Measurements from ENCODE around the gene SRR. TPM values are rescaled to one million over a fixed set of nuclear protein-coding genes. Genes with fewer than 3 reads are reported as not detected.

Gene SRR
- total RNA-seq, 1 experiment from 2014 or later = 7.7 TPM

DNA sequence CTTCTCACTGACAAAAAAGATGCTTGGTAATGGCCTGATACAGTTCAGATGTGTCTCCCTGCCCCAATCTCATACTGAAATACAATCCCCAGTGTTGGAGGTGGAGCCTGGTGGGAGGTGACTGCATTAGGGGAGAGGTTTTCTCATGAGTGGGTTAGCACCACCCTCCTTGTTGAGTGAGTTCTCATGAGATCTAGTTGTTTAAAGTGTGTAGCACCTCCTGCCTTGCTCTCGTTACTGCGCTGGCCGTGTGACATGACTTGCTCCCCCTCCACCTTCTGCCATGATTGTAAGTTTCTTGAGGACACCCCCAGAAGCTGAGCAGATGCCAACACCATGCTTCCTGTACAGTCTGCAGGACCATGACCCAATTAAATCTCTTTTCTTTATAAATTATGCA lies 27.6 kb downstream of the SRR start:
- intact Hi-C loops (cut with micrococcal nuclease) = no loop called here
- no TSS peak for BruUV-seq (replicated peaks)
- ChIA-PET POLR2A (interaction anchor here (0.7 to 2.3 kb wide), 5 partner anchors 16 to 50 kb away, joined by 3 to 12 read pairs (median 3); partner anchors contain the start of genes SMG6 and SRR), CTCF (interaction anchor here (1.4 kb wide), 1 partner anchor 13 kb away, joined by 5 read pairs; no protein-coding TSS in a partner anchor)
- no peak for DNase-seq (ENCODE audit: unreplicated experiment)
- Mint-ChIP-seq H3K27ac (ENCODE audit: low read depth, unreplicated experiment) (no peak overlapping the region), H3K9me3 (ENCODE audit: unreplicated experiment) (no peaks in the 10 kb centered on the region), H3K4me1 (ENCODE audit: insufficient read depth, unreplicated experiment) (peaks cover 8% of the 10 kb centered on the region), H3K27me3 (ENCODE audit: insufficient read depth, unreplicated experiment) (no peaks in the 10 kb centered on the region), H3K4me3 (ENCODE audit: unreplicated experiment) (no peak overlapping the region), H3K36me3 (ENCODE audit: insufficient read depth, unreplicated experiment) (peaks cover 5% of the 10 kb centered on the region)
- TF ChIP-seq, protein P1, sequence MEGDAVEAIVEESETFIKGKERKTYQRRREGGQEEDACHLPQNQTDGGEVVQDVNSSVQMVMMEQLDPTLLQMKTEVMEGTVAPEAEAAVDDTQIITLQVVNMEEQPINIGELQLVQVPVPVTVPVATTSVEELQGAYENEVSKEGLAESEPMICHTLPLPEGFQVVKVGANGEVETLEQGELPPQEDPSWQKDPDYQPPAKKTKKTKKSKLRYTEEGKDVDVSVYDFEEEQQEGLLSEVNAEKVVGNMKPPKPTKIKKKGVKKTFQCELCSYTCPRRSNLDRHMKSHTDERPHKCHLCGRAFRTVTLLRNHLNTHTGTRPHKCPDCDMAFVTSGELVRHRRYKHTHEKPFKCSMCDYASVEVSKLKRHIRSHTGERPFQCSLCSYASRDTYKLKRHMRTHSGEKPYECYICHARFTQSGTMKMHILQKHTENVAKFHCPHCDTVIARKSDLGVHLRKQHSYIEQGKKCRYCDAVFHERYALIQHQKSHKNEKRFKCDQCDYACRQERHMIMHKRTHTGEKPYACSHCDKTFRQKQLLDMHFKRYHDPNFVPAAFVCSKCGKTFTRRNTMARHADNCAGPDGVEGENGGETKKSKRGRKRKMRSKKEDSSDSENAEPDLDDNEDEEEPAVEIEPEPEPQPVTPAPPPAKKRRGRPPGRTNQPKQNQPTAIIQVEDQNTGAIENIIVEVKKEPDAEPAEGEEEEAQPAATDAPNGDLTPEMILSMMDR (IDR thresholded peaks at IDR 0.05; ENCODE audit: unreplicated experiment) = no peak

DNA sequence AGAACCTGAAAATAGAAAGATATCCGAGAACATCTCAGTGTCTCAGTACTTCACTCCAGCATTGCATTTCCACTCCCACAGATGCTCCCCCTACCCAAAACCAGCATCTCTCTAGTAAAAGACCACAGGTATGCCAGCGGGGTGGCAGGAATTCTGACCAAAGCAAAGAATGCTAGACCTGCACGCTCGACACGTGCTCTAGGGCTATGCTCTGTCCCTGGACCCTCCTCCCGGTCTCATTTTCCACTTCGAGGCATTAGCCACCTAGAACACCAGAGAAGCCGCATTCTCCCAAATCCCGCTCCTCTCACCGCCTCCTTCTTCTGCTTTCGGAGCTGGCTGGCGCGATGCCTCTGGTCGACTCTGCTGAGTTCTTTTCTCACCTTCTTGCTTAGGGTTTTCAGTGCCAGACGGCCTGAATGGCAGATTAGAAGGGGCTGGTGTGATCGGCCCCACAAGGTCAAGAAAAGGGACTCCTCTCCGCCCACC lies 32.0 kb downstream of the SRR start:
- TSS peak; percentile 54 for BruUV-seq (replicated peaks)
- Mint-ChIP-seq H3K27ac (ENCODE audit: low read depth, unreplicated experiment) (peak overlapping the region; percentile 94), H3K4me1 (ENCODE audit: insufficient read depth, unreplicated experiment) (peaks cover 8% of the 10 kb centered on the region), H3K36me3 (ENCODE audit: insufficient read depth, unreplicated experiment) (peaks cover 18% of the 10 kb centered on the region), H3K9me3 (ENCODE audit: unreplicated experiment) (no peaks in the 10 kb centered on the region), H3K4me3 (ENCODE audit: unreplicated experiment) (peak overlapping the region; percentile 96), H3K27me3 (ENCODE audit: insufficient read depth, unreplicated experiment) (no peaks in the 10 kb centered on the region)
- ChIA-PET POLR2A (interaction anchor here (0.6 to 5.9 kb wide), 34 partner anchors 9 to 1382 kb away, joined by 3 to 111 read pairs (median 6); partner anchors contain the start of genes OVCA2, RPA1, SMG6 and SMYD4), CTCF (interaction anchor here (0.6 to 1.3 kb wide), 4 partner anchors 33 to 280 kb away, joined by 3 to 6 read pairs (median 4); partner anchors contain the start of genes SMG6 and SRR)
- intact Hi-C loops (cut with micrococcal nuclease) = no loop called here
- no peak for DNase-seq (ENCODE audit: unreplicated experiment)
- TF ChIP-seq, protein P1 (IDR thresholded peaks at IDR 0.05; ENCODE audit: unreplicated experiment) = no peak

- H3K9me3 Mint-ChIP-seq (ENCODE audit: unreplicated experiment) = no peaks in the 10 kb centered on the region
- ChIA-PET CTCF (interaction anchor here (0.6 to 1.3 kb wide), 4 partner anchors 16 to 578 kb away, joined by 3 to 5 read pairs (median 4); partner anchors contain the start of genes SMG6 and SRR), POLR2A (interaction anchor here (0.6 to 5.9 kb wide), 37 partner anchors 9 to 1382 kb away, joined by 3 to 111 read pairs (median 6); partner anchors contain the start of genes OVCA2, RPA1, SMG6 and SMYD4)
- no TSS peak for BruUV-seq (replicated peaks)
- H3K4me3 Mint-ChIP-seq (ENCODE audit: unreplicated experiment) = peak within 1 kb of the TSS; percentile 96
- DNase-seq (ENCODE audit: unreplicated experiment) = peak; percentile 93
- TF ChIP-seq, protein P1 (IDR thresholded peaks at IDR 0.05; ENCODE audit: unreplicated experiment) = no peak
- peak within 1 kb of the TSS; percentile 94 for H3K27ac Mint-ChIP-seq (ENCODE audit: low read depth, unreplicated experiment)
- intact Hi-C loops (cut with micrococcal nuclease) = no loop called here
- H3K27me3 Mint-ChIP-seq (ENCODE audit: insufficient read depth, unreplicated experiment) = no peaks in the 10 kb centered on the region
- peaks cover 8% of the 10 kb centered on the region for H3K4me1 Mint-ChIP-seq (ENCODE audit: insufficient read depth, unreplicated experiment)
- H3K36me3 Mint-ChIP-seq (ENCODE audit: insufficient read depth, unreplicated experiment) = peaks cover 18% of the 10 kb centered on the region
Observed at GRCh38 chr17:2336215-2336851, 32.6 kb downstream of the SRR start, which contains the start of gene TSR1. Gene TSR1, minus strand, starts transcription at chr17:2336457. Its CDS starts 30 bp downstream, at chr17:2336427.
